Large intestine (tissue), 3 donors: Measurements from ENCODE around the gene ANAPC16. TPM values are rescaled to one million over a fixed set of nuclear protein-coding genes. Genes with fewer than 3 reads are reported as not detected.

Experiments used
- DNase-seq, 2 donors: peaks; one replicate each; pipeline versions ENCODE4 v3.0.0 to v3.0.0-alpha.2; 2013
- H3K27ac ChIP-seq: one replicate; pipeline ENCODE4 v1.5.1; 2013; ENCODE audit warnings: low read length
- H3K27me3 ChIP-seq: 2 replicates; pipeline ENCODE4 v1.6.1; 2013; ENCODE audit warnings: low read length; ENCODE audit not compliant: control insufficient read depth, insufficient read depth
- H3K36me3 ChIP-seq: 2 replicates; pipeline ENCODE4 v1.6.1; 2013; ENCODE audit warnings: low read length; ENCODE audit not compliant: control insufficient read depth, insufficient read depth
- H3K4me1 ChIP-seq: one replicate; pipeline ENCODE4 v1.6.1; 2013; ENCODE audit warnings: low read length; ENCODE audit not compliant: control insufficient read depth, insufficient read depth
- H3K4me3 ChIP-seq: one replicate; pipeline ENCODE4 v1.5.1; 2013; ENCODE audit warnings: low read length
- H3K9me3 ChIP-seq: one replicate; pipeline ENCODE4 v1.6.1; 2013; ENCODE audit warnings: mild to moderate bottlenecking, low read depth, low read length, moderate library complexity; ENCODE audit not compliant: control insufficient read depth
- WGBS: methylation state at CpG from one replicate; pipeline ENCODE4 v1.1.5; 2013; ENCODE audit warnings: low lambda C conversion rate; ENCODE audit not compliant: insufficient coverage; 5-methylcytosine and 5-hydroxymethylcytosine counted together
- polyA plus RNA-seq: library from polyadenylated mRNA; unstranded; fragments of 120-200 nt; gene quantifications from one replicate; pipeline ENCODE4 v1.2.1, GENCODE V29; 2013

Gene ANAPC16
- polyA plus RNA-seq, 1 donor, result 122 TPM

GRCh38 chr10:72252972-72253371 is 37.2 kb downstream of the ANAPC16 start:
- Histone ChIP-seq H3K4me3 (no peak overlapping the region), H3K4me1 (peaks cover 28% of the 10 kb centered on the region), H3K36me3 (no peaks in the 10 kb centered on the region), H3K9me3 (no peaks in the 10 kb centered on the region), H3K27me3 (no peaks in the 10 kb centered on the region), H3K27ac (no peak overlapping the region)
- no peak for DNase-seq
- no CpG with 5 or more reads among the region's 3 CpGs for WGBS

DNA sequence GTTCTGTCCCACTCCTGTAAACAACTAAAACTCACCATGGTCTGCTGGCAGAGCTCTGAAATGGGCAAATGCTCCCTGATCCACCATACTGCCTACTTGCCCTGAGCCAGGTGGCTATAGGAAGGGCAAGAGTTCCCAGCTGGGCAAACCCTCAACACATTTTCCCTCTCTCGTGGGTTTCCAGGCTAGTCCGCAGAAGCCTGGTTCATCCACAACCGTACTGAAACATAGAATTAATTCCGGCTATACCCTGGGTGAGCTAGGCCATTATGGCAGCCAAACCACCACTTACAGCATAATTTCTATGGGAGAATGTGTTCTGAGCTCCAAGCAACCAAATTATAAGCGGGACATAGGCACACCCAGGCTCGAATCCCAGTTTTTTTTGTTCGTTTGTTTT is 37.8 kb downstream of the ANAPC16 start:
- Histone ChIP-seq H3K27me3 (no peaks in the 10 kb centered on the region), H3K4me3 (no peak overlapping the region), H3K4me1 (peaks cover 23% of the 10 kb centered on the region), H3K36me3 (no peaks in the 10 kb centered on the region), H3K9me3 (no peaks in the 10 kb centered on the region), H3K27ac (no peak overlapping the region)
- no peak for DNase-seq
- WGBS, result 60% methylated on average over 2 of the region's 7 CpGs

DNA sequence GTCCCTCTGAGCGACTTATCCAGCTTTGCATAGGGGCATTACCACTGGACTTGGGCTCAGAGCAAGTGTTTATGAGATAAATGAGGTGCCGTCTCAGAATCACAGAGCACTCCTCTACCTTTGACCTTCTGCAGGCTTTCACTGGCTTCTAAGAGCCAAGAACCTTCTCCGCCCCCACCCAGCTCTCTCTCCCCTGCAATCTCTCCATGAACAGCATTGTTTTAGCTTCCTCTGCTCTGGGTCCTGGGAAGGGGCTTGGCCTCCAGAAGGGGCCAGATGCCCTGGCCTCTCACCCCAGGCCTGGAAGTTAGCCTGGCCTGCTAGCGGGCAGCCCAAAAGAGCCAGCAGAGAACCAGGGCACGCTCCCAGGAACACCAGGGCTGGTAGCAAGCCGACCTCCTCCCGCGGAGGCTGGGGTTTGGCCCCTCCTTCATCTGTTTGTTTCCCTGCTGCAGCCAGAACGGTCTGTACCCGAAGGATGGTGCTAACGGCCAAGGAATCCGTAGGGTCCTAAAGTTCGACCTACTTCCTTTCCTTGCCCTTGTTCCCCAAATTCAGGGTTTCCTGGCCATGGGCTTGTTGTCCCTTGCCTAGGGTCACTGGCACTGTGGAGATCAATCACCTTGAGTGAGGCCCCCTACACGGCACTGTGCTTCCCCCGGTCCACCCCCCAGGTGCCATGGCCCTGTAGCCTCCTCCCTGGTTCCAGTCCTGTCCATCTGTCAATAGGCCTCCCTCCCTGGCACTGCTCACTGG is 39.2 kb downstream of the ANAPC16 start:
- peak in 1 of 2 donors; percentile 77 for DNase-seq
- no peaks in the 10 kb centered on the region for H3K9me3 ChIP-seq
- H3K36me3 ChIP-seq, result no peaks in the 10 kb centered on the region
- no peaks in the 10 kb centered on the region for H3K27me3 ChIP-seq
- no CpG with 5 or more reads among the region's 15 CpGs for WGBS
- no peak overlapping the region for H3K4me3 ChIP-seq
- peak overlapping the region; percentile 49 for H3K27ac ChIP-seq
- H3K4me1 ChIP-seq, result peaks cover 24% of the 10 kb centered on the region

- no CpG with 5 or more reads among the region's 6 CpGs for WGBS
- H3K27me3 ChIP-seq, result no peaks in the 10 kb centered on the region
- no peak overlapping the region for H3K4me3 ChIP-seq
- H3K27ac ChIP-seq, result no peak overlapping the region
- no peaks in the 10 kb centered on the region for H3K9me3 ChIP-seq
- no peaks in the 10 kb centered on the region for H3K36me3 ChIP-seq
- H3K4me1 ChIP-seq, result peaks cover 32% of the 10 kb centered on the region
- no peak for DNase-seq
These were observed 40.3 kb downstream of the ANAPC16 start for GRCh38 chr10:72255977-72256729.

DNA sequence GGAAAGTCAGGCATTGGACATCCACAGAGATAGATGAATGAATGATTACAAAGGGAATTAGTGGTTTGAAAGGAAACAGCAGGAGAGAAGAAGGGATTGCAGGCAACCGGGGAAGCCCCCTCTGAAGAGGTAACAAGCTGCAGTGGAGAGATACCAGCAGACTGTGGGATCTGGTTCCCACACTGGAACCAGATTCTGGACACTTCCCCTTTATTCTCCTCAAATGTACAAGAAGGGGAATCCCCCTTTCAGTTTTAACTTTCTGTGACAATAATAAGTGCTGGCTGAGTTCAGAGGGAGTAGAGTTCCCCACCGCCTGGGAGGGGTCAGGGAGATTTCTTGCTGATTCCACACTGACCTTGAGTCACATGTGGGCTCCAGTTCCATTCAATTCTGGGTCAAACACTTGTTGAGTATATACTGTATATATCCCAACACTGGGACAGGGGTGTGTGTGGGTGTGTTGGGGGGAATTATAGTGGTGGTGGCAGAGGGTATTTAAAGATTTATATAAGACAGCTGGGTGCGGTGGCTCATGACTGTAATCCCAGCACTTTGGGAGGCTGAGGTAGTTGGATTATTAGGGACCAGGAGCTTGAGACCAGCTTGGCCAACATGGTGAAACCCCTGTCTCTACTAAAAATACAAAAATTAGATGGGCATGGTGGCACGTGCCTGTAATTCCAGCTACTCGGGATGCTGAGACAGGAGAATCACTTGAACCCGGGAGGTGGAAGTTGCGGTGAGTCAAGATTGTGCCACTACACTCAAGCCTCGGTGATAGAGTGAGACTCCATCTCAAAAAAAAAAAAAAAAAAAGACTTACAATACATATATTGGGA is 41.5 kb downstream of the ANAPC16 start:
- WGBS, result no CpG with 5 or more reads among the region's 8 CpGs
- Histone ChIP-seq H3K36me3 (no peaks in the 10 kb centered on the region), H3K4me3 (no peak overlapping the region), H3K9me3 (no peaks in the 10 kb centered on the region), H3K4me1 (peaks cover 42% of the 10 kb centered on the region), H3K27ac (no peak overlapping the region), H3K27me3 (no peaks in the 10 kb centered on the region)
- DNase-seq, result no peak

DNA sequence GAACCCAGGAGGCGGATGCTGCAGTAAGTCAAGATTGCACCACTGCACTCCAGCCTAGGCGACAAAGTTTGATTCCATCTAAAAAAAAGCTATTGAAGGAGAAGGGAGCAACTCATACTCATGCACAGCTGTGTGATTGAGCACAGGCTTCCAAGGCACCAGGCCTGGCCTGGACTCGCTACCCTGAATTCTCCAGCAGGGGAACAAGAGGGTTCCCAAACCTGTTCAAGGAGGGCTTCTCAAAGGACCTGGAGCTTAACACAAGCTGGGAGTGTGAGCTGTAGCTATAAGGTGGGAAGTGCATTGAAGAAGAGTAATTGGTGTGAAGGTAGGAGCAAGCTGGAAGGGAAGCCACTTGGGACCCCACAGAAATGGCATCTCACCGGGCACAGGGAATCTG is 42.8 kb downstream of the ANAPC16 start:
- Histone ChIP-seq H3K4me1 (peaks cover 54% of the 10 kb centered on the region), H3K9me3 (no peaks in the 10 kb centered on the region), H3K36me3 (no peaks in the 10 kb centered on the region), H3K27ac (no peak overlapping the region), H3K4me3 (no peak overlapping the region), H3K27me3 (no peaks in the 10 kb centered on the region)
- DNase-seq, result no peak
- WGBS, result no CpG with 5 or more reads among the region's 4 CpGs

- no peak for DNase-seq
- no peaks in the 10 kb centered on the region for H3K9me3 ChIP-seq
- no peaks in the 10 kb centered on the region for H3K36me3 ChIP-seq
- peak overlapping the region; percentile 92 for H3K27ac ChIP-seq
- H3K4me3 ChIP-seq, result no peak overlapping the region
- WGBS, result 60% methylated on average over 1 of the region's 5 CpGs
- no peaks in the 10 kb centered on the region for H3K27me3 ChIP-seq
- H3K4me1 ChIP-seq, result peaks cover 51% of the 10 kb centered on the region
These were observed 43.9 kb downstream of the ANAPC16 start for GRCh38 chr10:72259491-72260238.

GRCh38 chr10:72260239-72260975 is 44.6 kb downstream of the ANAPC16 start:
- no peaks in the 10 kb centered on the region for H3K36me3 ChIP-seq
- H3K9me3 ChIP-seq, result no peaks in the 10 kb centered on the region
- peak overlapping the region; percentile 62 for H3K4me3 ChIP-seq
- peaks cover 43% of the 10 kb centered on the region for H3K4me1 ChIP-seq
- H3K27ac ChIP-seq, result peak overlapping the region; percentile 92
- no CpG with 5 or more reads among the region's 19 CpGs for WGBS
- DNase-seq, result peak; percentile 91 to 93
- H3K27me3 ChIP-seq, result no peaks in the 10 kb centered on the region

GRCh38 chr10:72260976-72261783 is 45.4 kb downstream of the ANAPC16 start:
- Histone ChIP-seq H3K36me3 (no peaks in the 10 kb centered on the region), H3K4me3 (peak overlapping the region; percentile 62), H3K27ac (peak overlapping the region; percentile 92), H3K27me3 (no peaks in the 10 kb centered on the region), H3K4me1 (peaks cover 48% of the 10 kb centered on the region), H3K9me3 (no peaks in the 10 kb centered on the region)
- no CpG with 5 or more reads among the region's 30 CpGs for WGBS
- peak in 1 of 2 donors; percentile 90 for DNase-seq
